HEK293 (cell line): ENCODE data around the gene MYLK.

Source experiments
- CTCF ChIA-PET: fragments of 350-600 bp; formaldehyde crosslinking; extraction: SDS; loops from one replicate; lab custom pipeline; 2021; ENCODE audit warnings: antibody characterized with exemption; lab: Yijun Ruan, JAX
- POLR2A ChIA-PET: fragments of 300-600 bp; formaldehyde crosslinking; extraction: SDS; loops from one replicate; lab custom pipeline; 2020; ENCODE audit warnings: antibody characterized with exemption, inconsistent platforms; lab: Yijun Ruan, JAX
- H3K27ac ChIP-seq: fragments of 200-500 bp; sonication (Bioruptor generic); 2 replicates; pipeline ENCODE4 v1.5.1; 2014; ENCODE audit warnings: low read depth, low read length, control low read depth, inconsistent platforms; ENCODE audit errors: extremely low read depth
- H3K36me3 ChIP-seq, 2 experiments: fragments of 200-500 bp in 1 of 2; sonication (Bioruptor generic) in 1 of 2; 1 replicate in 1 of 2; 2 replicates in 1 of 2; pipeline ENCODE4 v1.5.1; 2014 to 2017; ENCODE audit warnings: inconsistent platforms in 2 of 2, low read length in 2 of 2; ENCODE audit not compliant: control insufficient read depth in 2 of 2, insufficient read depth in 1 of 2
- H3K4me1 ChIP-seq: fragments of 200-500 bp; sonication (Bioruptor generic); 2 replicates; pipeline ENCODE4 v1.5.1; 2014; ENCODE audit warnings: mild to moderate bottlenecking, low read length, inconsistent platforms; ENCODE audit not compliant: control insufficient read depth, insufficient read depth
- H3K4me3 ChIP-seq: 2 replicates; pipeline ENCODE4 v1.5.1; 2011; ENCODE audit warnings: low read depth, mild to moderate bottlenecking, control low read depth, low read length, moderate library complexity
- H3K9me3 ChIP-seq: fragments of 200-500 bp; sonication (Bioruptor generic); 2 replicates; pipeline ENCODE4 v1.5.1; 2014; ENCODE audit warnings: low read depth, low read length, inconsistent platforms; ENCODE audit not compliant: control insufficient read depth, insufficient read depth
- GLIS1 ChIP-seq: fragments of 450-650 bp; formaldehyde crosslinking; IDR thresholded peaks from 2 replicates; pipeline ENCODE4 v1.5.1; 2016; ENCODE audit warnings: missing biosample characterization, missing genetic modification characterization
- KLF1 ChIP-seq: fragments of 450-650 bp; formaldehyde crosslinking; IDR thresholded peaks from 2 replicates; pipeline ENCODE4 v1.5.1; 2016; ENCODE audit warnings: missing biosample characterization, missing genetic modification characterization
- KLF10 ChIP-seq: fragments of 450-650 bp; IDR thresholded peaks from 2 replicates; pipeline ENCODE4 v1.5.1; 2018; ENCODE audit warnings: missing biosample characterization, mild to moderate bottlenecking, missing genetic modification characterization
- KLF7 ChIP-seq: fragments of 450-650 bp; formaldehyde crosslinking; IDR thresholded peaks from 2 replicates; pipeline ENCODE4 v1.5.1; 2016; ENCODE audit warnings: missing biosample characterization, missing genetic modification characterization, borderline replicate concordance
- KLF8 ChIP-seq: fragments of 450-650 bp; formaldehyde crosslinking; IDR thresholded peaks from 2 replicates; pipeline ENCODE4 v1.5.1; 2016; ENCODE audit warnings: missing biosample characterization, missing genetic modification characterization
- TCF7L2 ChIP-seq: IDR thresholded peaks from 2 replicates; pipeline ENCODE4 v1.6.1; 2011; ENCODE audit warnings: low read depth, mild to moderate bottlenecking, inconsistent platforms, low read length, moderate library complexity, borderline replicate concordance
- ZBTB17 ChIP-seq: fragments of 450-650 bp; formaldehyde crosslinking; IDR thresholded peaks from 2 replicates; pipeline ENCODE4 v1.5.1; 2016; ENCODE audit warnings: missing biosample characterization, missing genetic modification characterization
- ZNF155 ChIP-seq: fragments of 450-650 bp; formaldehyde crosslinking; IDR thresholded peaks from 2 replicates; pipeline ENCODE4 v1.5.1; 2016; ENCODE audit warnings: missing biosample characterization, missing genetic modification characterization
- ZNF157 ChIP-seq: fragments of 450-650 bp; formaldehyde crosslinking; IDR thresholded peaks from 2 replicates; pipeline ENCODE4 v1.5.1; 2016; ENCODE audit warnings: missing biosample characterization, missing genetic modification characterization
- ZNF248 ChIP-seq: fragments of 450-650 bp; formaldehyde crosslinking; IDR thresholded peaks from 2 replicates; pipeline ENCODE4 v1.5.1; 2017; ENCODE audit warnings: missing biosample characterization, missing genetic modification characterization
- ZNF266 ChIP-seq: fragments of 450-650 bp; formaldehyde crosslinking; IDR thresholded peaks from 2 replicates; pipeline ENCODE4 v1.5.1; 2016; ENCODE audit warnings: missing biosample characterization, missing genetic modification characterization, low read depth
- ZNF48 ChIP-seq: fragments of 450-650 bp; formaldehyde crosslinking; IDR thresholded peaks from 2 replicates; pipeline ENCODE4 v1.5.1; 2016; ENCODE audit warnings: missing biosample characterization, missing genetic modification characterization
- TF ChIP-seq, protein P1 (sequence below): fragments of 450-650 bp; formaldehyde crosslinking; IDR thresholded peaks from 2 replicates; pipeline ENCODE4 v1.5.1; 2016; ENCODE audit warnings: missing biosample characterization, missing genetic modification characterization
- TF ChIP-seq, protein P2 (sequence below): fragments of 450-650 bp; formaldehyde crosslinking; IDR thresholded peaks from 2 replicates; pipeline ENCODE4 v1.5.1; 2016; ENCODE audit warnings: missing biosample characterization, missing genetic modification characterization
- TF ChIP-seq, protein P3 (sequence below): fragments of 450-650 bp; formaldehyde crosslinking; IDR thresholded peaks from 2 replicates; pipeline ENCODE4 v1.5.1; 2017; ENCODE audit warnings: missing biosample characterization, missing genetic modification characterization
- TF ChIP-seq, protein P4 (sequence below): fragments of 450-650 bp; formaldehyde crosslinking; IDR thresholded peaks from 2 replicates; pipeline ENCODE4 v1.5.1; 2016; ENCODE audit warnings: missing biosample characterization, missing genetic modification characterization, low read depth

MYLK gene

DNA sequence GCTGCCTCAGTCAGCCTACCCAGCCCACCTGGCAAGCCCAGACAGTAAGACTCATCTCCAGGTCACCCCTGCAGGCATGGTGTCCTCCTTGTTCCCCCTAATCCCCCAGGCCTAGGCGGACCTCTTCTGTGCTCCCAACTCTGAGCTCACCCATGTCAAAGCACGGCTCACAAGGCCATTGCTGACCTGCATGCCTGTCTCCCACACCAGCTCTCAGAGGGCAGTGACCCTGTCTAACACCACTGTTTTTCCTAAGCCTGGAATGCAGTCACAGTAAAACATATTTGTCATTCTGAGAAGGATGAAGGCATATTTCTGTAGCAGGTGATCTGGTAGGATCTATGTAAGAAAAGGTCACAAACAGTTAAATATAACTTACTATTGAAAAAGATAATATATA is 189.0 kb downstream of the MYLK start:
- CTCF ChIA-PET = interaction anchor here (1.0 to 3.7 kb wide), 3 partner anchors 22 to 44 kb away, joined by 3 to 16 read pairs (median 5); no protein-coding TSS in a partner anchor
- H3K9me3 ChIP-seq = no peaks in the 10 kb centered on the region
- TF ChIP-seq ZNF155 (tag by site-specific recombination) (no peak), TCF7L2 (no peak)
- TF ChIP-seq, protein P1, sequence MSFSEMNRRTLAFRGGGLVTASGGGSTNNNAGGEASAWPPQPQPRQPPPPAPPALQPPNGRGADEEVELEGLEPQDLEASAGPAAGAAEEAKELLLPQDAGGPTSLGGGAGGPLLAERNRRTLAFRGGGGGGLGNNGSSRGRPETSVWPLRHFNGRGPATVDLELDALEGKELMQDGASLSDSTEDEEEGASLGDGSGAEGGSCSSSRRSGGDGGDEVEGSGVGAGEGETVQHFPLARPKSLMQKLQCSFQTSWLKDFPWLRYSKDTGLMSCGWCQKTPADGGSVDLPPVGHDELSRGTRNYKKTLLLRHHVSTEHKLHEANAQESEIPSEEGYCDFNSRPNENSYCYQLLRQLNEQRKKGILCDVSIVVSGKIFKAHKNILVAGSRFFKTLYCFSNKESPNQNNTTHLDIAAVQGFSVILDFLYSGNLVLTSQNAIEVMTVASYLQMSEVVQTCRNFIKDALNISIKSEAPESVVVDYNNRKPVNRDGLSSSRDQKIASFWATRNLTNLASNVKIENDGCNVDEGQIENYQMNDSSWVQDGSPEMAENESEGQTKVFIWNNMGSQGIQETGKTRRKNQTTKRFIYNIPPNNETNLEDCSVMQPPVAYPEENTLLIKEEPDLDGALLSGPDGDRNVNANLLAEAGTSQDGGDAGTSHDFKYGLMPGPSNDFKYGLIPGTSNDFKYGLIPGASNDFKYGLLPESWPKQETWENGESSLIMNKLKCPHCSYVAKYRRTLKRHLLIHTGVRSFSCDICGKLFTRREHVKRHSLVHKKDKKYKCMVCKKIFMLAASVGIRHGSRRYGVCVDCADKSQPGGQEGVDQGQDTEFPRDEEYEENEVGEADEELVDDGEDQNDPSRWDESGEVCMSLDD (tag by site-specific recombination) = no peak
- TF ChIP-seq, protein P2, sequence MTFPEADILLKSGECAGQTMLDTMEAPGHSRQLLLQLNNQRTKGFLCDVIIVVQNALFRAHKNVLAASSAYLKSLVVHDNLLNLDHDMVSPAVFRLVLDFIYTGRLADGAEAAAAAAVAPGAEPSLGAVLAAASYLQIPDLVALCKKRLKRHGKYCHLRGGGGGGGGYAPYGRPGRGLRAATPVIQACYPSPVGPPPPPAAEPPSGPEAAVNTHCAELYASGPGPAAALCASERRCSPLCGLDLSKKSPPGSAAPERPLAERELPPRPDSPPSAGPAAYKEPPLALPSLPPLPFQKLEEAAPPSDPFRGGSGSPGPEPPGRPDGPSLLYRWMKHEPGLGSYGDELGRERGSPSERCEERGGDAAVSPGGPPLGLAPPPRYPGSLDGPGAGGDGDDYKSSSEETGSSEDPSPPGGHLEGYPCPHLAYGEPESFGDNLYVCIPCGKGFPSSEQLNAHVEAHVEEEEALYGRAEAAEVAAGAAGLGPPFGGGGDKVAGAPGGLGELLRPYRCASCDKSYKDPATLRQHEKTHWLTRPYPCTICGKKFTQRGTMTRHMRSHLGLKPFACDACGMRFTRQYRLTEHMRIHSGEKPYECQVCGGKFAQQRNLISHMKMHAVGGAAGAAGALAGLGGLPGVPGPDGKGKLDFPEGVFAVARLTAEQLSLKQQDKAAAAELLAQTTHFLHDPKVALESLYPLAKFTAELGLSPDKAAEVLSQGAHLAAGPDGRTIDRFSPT (tag by site-specific recombination) = no peak
- TF ChIP-seq, all 188 proteins: peak for 0
- peaks cover 0 to 7% of the 10 kb centered on the region in 2 experiments; a peak in 1 of 3 replicates for H3K36me3 ChIP-seq
- H3K27ac ChIP-seq = no peak overlapping the region
- no peaks in the 10 kb centered on the region for H3K4me1 ChIP-seq
- POLR2A ChIA-PET = interaction anchor here (0.6 kb wide), 1 partner anchor 173 kb away, joined by 6 read pairs; no protein-coding TSS in a partner anchor
- H3K4me3 ChIP-seq = no peak overlapping the region

DNA sequence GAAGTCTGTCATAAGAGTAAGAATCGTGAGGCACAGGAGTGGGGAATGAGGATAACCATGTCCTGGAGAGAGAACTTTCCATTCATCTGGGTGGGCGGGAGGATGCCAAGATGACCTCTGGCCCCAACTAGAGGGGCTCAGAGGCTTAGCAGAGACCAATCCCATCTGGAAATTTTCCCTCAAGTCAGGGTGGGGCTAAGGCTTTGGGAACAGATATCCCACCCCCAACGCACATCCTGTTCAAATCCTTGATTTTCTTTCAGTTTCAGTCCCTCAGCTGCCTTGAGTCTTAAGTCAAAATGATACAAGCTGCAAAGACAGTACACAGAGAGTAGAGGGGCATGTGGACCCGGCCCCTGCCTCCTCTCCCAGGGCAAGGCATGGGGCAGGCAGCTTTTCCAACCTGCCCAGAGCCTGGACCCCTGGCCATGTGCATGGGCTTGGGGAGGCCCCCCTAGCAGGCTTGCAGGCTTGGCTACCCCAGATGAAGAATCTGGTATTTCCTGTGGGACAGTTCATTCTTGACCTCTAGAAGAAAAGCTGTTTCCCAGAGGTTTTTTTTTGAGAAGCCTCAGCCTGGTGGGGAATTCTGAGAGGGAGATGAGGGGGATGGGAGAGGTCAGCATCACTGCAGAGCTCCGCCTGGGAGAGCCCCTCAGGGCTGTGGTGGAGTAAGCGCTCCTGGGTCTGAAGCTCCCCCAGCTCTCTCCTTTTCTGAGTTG is 189.6 kb downstream of the MYLK start:
- ChIA-PET CTCF (interaction anchor here (1.0 to 3.7 kb wide), 3 partner anchors 22 to 44 kb away, joined by 3 to 16 read pairs (median 5); no protein-coding TSS in a partner anchor), POLR2A (no interaction called here)
- Histone ChIP-seq H3K36me3 (peaks cover 0 to 4% of the 10 kb centered on the region in 2 experiments; a peak in 1 of 3 replicates), H3K27ac (no peak overlapping the region), H3K4me3 (no peak overlapping the region), H3K4me1 (no peaks in the 10 kb centered on the region), H3K9me3 (no peaks in the 10 kb centered on the region)
- TF ChIP-seq ZNF48 = no peak
- TF ChIP-seq ZNF248 (tag by site-specific recombination) = no peak
- TF ChIP-seq KLF7 (tag by site-specific recombination) = no peak
- TF ChIP-seq, protein P3, sequence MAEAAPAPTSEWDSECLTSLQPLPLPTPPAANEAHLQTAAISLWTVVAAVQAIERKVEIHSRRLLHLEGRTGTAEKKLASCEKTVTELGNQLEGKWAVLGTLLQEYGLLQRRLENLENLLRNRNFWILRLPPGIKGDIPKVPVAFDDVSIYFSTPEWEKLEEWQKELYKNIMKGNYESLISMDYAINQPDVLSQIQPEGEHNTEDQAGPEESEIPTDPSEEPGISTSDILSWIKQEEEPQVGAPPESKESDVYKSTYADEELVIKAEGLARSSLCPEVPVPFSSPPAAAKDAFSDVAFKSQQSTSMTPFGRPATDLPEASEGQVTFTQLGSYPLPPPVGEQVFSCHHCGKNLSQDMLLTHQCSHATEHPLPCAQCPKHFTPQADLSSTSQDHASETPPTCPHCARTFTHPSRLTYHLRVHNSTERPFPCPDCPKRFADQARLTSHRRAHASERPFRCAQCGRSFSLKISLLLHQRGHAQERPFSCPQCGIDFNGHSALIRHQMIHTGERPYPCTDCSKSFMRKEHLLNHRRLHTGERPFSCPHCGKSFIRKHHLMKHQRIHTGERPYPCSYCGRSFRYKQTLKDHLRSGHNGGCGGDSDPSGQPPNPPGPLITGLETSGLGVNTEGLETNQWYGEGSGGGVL (tag by site-specific recombination) = no peak
- TF ChIP-seq KLF1 (tag by site-specific recombination) = no peak
- TF ChIP-seq, protein P4, sequence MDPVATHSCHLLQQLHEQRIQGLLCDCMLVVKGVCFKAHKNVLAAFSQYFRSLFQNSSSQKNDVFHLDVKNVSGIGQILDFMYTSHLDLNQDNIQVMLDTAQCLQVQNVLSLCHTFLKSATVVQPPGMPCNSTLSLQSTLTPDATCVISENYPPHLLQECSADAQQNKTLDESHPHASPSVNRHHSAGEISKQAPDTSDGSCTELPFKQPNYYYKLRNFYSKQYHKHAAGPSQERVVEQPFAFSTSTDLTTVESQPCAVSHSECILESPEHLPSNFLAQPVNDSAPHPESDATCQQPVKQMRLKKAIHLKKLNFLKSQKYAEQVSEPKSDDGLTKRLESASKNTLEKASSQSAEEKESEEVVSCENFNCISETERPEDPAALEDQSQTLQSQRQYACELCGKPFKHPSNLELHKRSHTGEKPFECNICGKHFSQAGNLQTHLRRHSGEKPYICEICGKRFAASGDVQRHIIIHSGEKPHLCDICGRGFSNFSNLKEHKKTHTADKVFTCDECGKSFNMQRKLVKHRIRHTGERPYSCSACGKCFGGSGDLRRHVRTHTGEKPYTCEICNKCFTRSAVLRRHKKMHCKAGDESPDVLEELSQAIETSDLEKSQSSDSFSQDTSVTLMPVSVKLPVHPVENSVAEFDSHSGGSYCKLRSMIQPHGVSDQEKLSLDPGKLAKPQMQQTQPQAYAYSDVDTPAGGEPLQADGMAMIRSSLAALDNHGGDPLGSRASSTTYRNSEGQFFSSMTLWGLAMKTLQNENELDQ = no peak
- TF ChIP-seq ZNF266 (tag by site-specific recombination) = no peak
- no peak for TF ChIP-seq KLF8 (tag by site-specific recombination)
- no peak for TF ChIP-seq GLIS1 (tag by site-specific recombination)
- TF ChIP-seq KLF10 (tag by site-specific recombination) = no peak
- TF ChIP-seq ZNF157 (tag by site-specific recombination) = no peak
- TF ChIP-seq ZBTB17 (tag by site-specific recombination) = no peak
